OCI-LY1 (cell line): ENCODE measurements around the gene TNS4.

Experiments used
- H2AFZ ChIP-seq: fragments of 200-600 bp; sonication (generic), shearing (Covaris generic); 2 replicates; pipeline ENCODE4 v1.6.0; 2014; ENCODE audit warnings: antibody characterized with exemption, mild to moderate bottlenecking, low read length
- H3F3A ChIP-seq: fragments of 200-600 bp; sonication (generic), shearing (Covaris generic); 2 replicates; pipeline ENCODE4 v1.6.0; 2014; ENCODE audit warnings: mild to moderate bottlenecking, antibody characterized with exemption, low read length, moderate library complexity; ENCODE audit not compliant: insufficient read depth
- H3K27ac ChIP-seq: fragments of 200-600 bp; sonication (generic); 2 replicates; pipeline ENCODE4 v1.5.1; 2014; ENCODE audit warnings: low read length, mixed run types, mild to moderate bottlenecking, low read depth; ENCODE audit not compliant: poor library complexity, severe bottlenecking
- H3K27me3 ChIP-seq: fragments of 200-600 bp; sonication (generic); 2 replicates; pipeline ENCODE4 v1.6.0; 2014; ENCODE audit warnings: antibody characterized with exemption, mild to moderate bottlenecking, low read length, moderate library complexity; ENCODE audit not compliant: insufficient read depth
- H3K36me3 ChIP-seq: fragments of 200-600 bp; sonication (generic); 2 replicates; pipeline ENCODE4 v1.6.1; 2014; ENCODE audit warnings: mild to moderate bottlenecking, antibody characterized with exemption, low read length, moderate library complexity, mixed read lengths; ENCODE audit not compliant: insufficient read depth
- H3K4me1 ChIP-seq: fragments of 200-600 bp; sonication (generic); 2 replicates; pipeline ENCODE4 v1.5.1; 2014; ENCODE audit warnings: mild to moderate bottlenecking, low read length, moderate library complexity; ENCODE audit not compliant: insufficient read depth, severe bottlenecking
- H3K4me2 ChIP-seq: fragments of 200-600 bp; sonication (generic), shearing (Covaris generic); 2 replicates; pipeline ENCODE4 v1.6.1; 2014; ENCODE audit warnings: low read length
- H3K4me3 ChIP-seq: fragments of 200-600 bp; sonication (generic); 2 replicates; pipeline ENCODE4 v1.5.1; 2014; ENCODE audit warnings: low read length, low read depth, mild to moderate bottlenecking, mixed read lengths; ENCODE audit not compliant: poor library complexity, severe bottlenecking
- H3K79me2 ChIP-seq: fragments of 200-600 bp; shearing (Covaris generic); 2 replicates; pipeline ENCODE4 v1.6.1; 2016; ENCODE audit warnings: mixed run types, low read length, mixed read lengths; ENCODE audit not compliant: insufficient read depth
- H3K9ac ChIP-seq: fragments of 200-600 bp; sonication (generic), shearing (Covaris generic); 2 replicates; pipeline ENCODE4 v1.6.1; 2014; ENCODE audit warnings: mild to moderate bottlenecking, low read length, mixed read lengths
- H3K9me2 ChIP-seq: fragments of 200-600 bp; sonication (generic), shearing (Covaris generic); 2 replicates; pipeline ENCODE4 v1.6.1; 2014; ENCODE audit warnings: low read depth, mild to moderate bottlenecking, low read length, mixed read lengths
- H3K9me3 ChIP-seq: fragments of 200-600 bp; shearing (Covaris generic); 2 replicates; pipeline ENCODE4 v1.6.1; 2014; ENCODE audit warnings: low read length, mixed read lengths
- H4K20me1 ChIP-seq: fragments of 200-600 bp; sonication (generic), shearing (Covaris generic); 2 replicates; pipeline ENCODE4 v1.6.0; 2016; ENCODE audit warnings: mild to moderate bottlenecking, low read length; ENCODE audit not compliant: insufficient read depth
- CTCF ChIP-seq: fragments of 200-600 bp; sonication (generic), shearing (Covaris generic); IDR thresholded peaks from 2 replicates; pipeline ENCODE4 v1.5.1; 2017; ENCODE audit warnings: mild to moderate bottlenecking, antibody characterized with exemption, low read length, moderate library complexity, mixed read lengths
- EZH2 ChIP-seq: fragments of 200-600 bp; sonication (generic), shearing (Covaris generic); IDR thresholded peaks from 2 replicates; pipeline ENCODE4 v1.8.0; 2017; ENCODE audit warnings: borderline replicate concordance, mixed run types, mild to moderate bottlenecking, antibody characterized with exemption, low read length, moderate library complexity, mixed read lengths

Gene TNS4

GRCh38 chr17:40506786-40507185, 5.4 kb upstream of the TNS4 start:
- H3K4me1 ChIP-seq, result no peaks in the 10 kb centered on the region
- no peak overlapping the region for H3K4me3 ChIP-seq
- H3K79me2 ChIP-seq, result no peaks in the 10 kb centered on the region
- no peak overlapping the region for H2AFZ ChIP-seq
- H3K9me3 ChIP-seq, result no peaks in the 10 kb centered on the region
- H4K20me1 ChIP-seq, result no peaks in the 10 kb centered on the region
- TF ChIP-seq CTCF (no peak), EZH2 (no peak)
- H3K4me2 ChIP-seq, result no peak overlapping the region
- H3F3A ChIP-seq, result no peaks in the 10 kb centered on the region
- no peaks in the 10 kb centered on the region for H3K9me2 ChIP-seq
- no peaks in the 10 kb centered on the region for H3K36me3 ChIP-seq
- no peak overlapping the region for H3K27ac ChIP-seq
- H3K27me3 ChIP-seq, result 0 out of 2 replicates have a peak, but pooled peaks cover 3% of the 10 kb centered on the region
- H3K9ac ChIP-seq, result no peak overlapping the region

- peaks cover 9% of the 10 kb centered on the region; the same call in 1 of the 2 replicates for H3K27me3 ChIP-seq
- no peak overlapping the region for H3K9ac ChIP-seq
- no peaks in the 10 kb centered on the region for H3F3A ChIP-seq
These were observed 1.7 kb upstream of the TNS4 start for GRCh38 chr17:40503154-40503553.

DNA sequence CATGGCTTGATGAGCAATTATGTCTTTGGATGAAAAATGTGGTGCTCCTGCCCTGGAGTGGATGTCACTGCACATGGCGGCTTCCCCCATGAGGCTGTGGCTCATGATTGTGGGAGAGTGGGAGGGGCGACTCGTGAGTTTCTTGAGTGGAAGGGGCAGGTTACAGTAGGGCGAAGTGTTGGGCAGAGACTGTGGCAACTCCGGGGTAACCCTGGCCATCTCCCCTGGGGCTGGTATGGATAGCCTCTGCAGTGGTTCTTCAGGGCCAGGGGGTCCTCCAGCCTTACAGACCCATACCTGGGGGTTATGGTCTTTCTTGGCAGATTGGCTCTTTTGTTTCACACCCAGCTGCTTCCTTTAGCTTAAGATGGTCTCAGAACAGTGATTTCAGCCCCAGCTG, 1.3 kb upstream of the TNS4 start:
- Histone ChIP-seq H3K9me2 (no peaks in the 10 kb centered on the region), H3K27ac (no peak overlapping the region), H2AFZ (no peak overlapping the region), H4K20me1 (no peaks in the 10 kb centered on the region), H3K4me1 (no peaks in the 10 kb centered on the region), H3K36me3 (no peaks in the 10 kb centered on the region), H3K79me2 (no peaks in the 10 kb centered on the region), H3K9me3 (no peaks in the 10 kb centered on the region), H3K4me2 (no peak overlapping the region), H3K27me3 (peaks cover 9% of the 10 kb centered on the region; the same call in 1 of the 2 replicates), H3F3A (no peaks in the 10 kb centered on the region), H3K9ac (no peak overlapping the region), H3K4me3 (no peak overlapping the region)
- no peak for TF ChIP-seq EZH2
- TF ChIP-seq CTCF, result no peak

More at GRCh38 chr17:40503154-40503553, 1.7 kb upstream of the TNS4 start:
- Histone ChIP-seq H3K36me3 (no peaks in the 10 kb centered on the region), H2AFZ (no peak overlapping the region), H3K4me3 (no peak overlapping the region), H4K20me1 (no peaks in the 10 kb centered on the region), H3K79me2 (no peaks in the 10 kb centered on the region), H3K9me3 (no peaks in the 10 kb centered on the region), H3K4me2 (no peak overlapping the region), H3K9me2 (no peaks in the 10 kb centered on the region), H3K4me1 (no peaks in the 10 kb centered on the region), H3K27ac (no peak overlapping the region)
- no peak for TF ChIP-seq EZH2
- no peak for TF ChIP-seq CTCF
